Subcutaneous preadipocyte (primary cell): ENCODE measurements around the gene LTF. TPM values are rescaled to one million over a fixed set of nuclear protein-coding genes. Genes with fewer than 3 reads are reported as not detected.

Source experiments
- total RNA-seq: library from RNA; depleted of rRNA; stranded (reverse); fragments of >200 nt; gene quantifications from 2 replicates; pipeline ENCODE4 v1.2.3, GENCODE V29; 2012

LTF gene
- not detected in 2 replicates for total RNA-seq

GRCh38 chr3:46464326-46465195 is at the start of gene LTF:
Gene LTF, minus strand, starts transcription at chr3:46464905. Its CDS starts 38 bp downstream, at chr3:46464867.

GRCh38 chr3:46497556-46498265 is 33.0 kb upstream of the LTF start, which contains the start of gene RTP3:
Gene RTP3, plus strand, starts transcription at chr3:46497976. Its CDS starts 87 bp downstream, at chr3:46498063.

GRCh38 chr3:46406788-46407611 is 57.7 kb downstream of the LTF start, which contains the start of the genes CCR5AS and CCRL2:
Gene CCR5AS, minus strand, starts transcription at chr3:46407066.
Gene CCRL2, plus strand, starts transcription at chr3:46407259. Its CDS starts 821 bp downstream, at chr3:46408080.

Other genes with a start within 250 kb of the LTF start
- gene CCR3, start 222.4 kb downstream of the LTF start, total RNA-seq, result not detected in 2 replicates
- gene CCR2, start 110.8 kb downstream of the LTF start, total RNA-seq, result not detected in 2 replicates
- not detected in 2 replicates for gene CCR5, start 94.0 kb downstream of the LTF start, total RNA-seq
- gene CCRL2, start 57.6 kb downstream of the LTF start, total RNA-seq, result under 0.01 TPM in 1 of 2 replicates, not detected in the other
- gene RTP3, start 33.1 kb upstream of the LTF start, total RNA-seq, result not detected in 2 replicates
- 0.78 and 1.1 TPM in 2 replicates for gene LRRC2, start 101.4 kb upstream of the LTF start, total RNA-seq
- not detected in 2 replicates for gene FAM240A, start 147.6 kb upstream of the LTF start, total RNA-seq
- gene ALS2CL, start 228.8 kb upstream of the LTF start, total RNA-seq, result 0.37 and 0.59 TPM in 2 replicates
- not detected in 2 replicates for gene TMIE, start 236.5 kb upstream of the LTF start, total RNA-seq